DMS114 treated with DMSO at 0.1 percent for 48 hours (cell line): Measurements from ENCODE around the gene GNAT2.

Experiments used
- DNase-seq: peaks from one replicate; lab custom pipeline; 2025; ENCODE audit not compliant: unreplicated experiment; lab: John Stamatoyannopoulos, UW

The GNAT2 gene

GRCh38 chr1:109566982-109567381, 52.4 kb downstream of the GNAT2 start:
- DNase-seq = no peak

GRCh38 chr1:109565241-109565640, 54.2 kb downstream of the GNAT2 start:
- no peak for DNase-seq

GRCh38 chr1:109564194-109564878, 55.1 kb downstream of the GNAT2 start:
- DNase-seq = no peak

GRCh38 chr1:109559995-109560394, 59.4 kb downstream of the GNAT2 start:
- DNase-seq = no peak

GRCh38 chr1:109557520-109557919, 61.9 kb downstream of the GNAT2 start:
- DNase-seq = no peak

- DNase-seq = no peak
Observed at GRCh38 chr1:109556563-109556962, 62.9 kb downstream of the GNAT2 start.
